HepG2 (cell line): Measurements from ENCODE around the gene COG8. TPM values are rescaled to one million over a fixed set of nuclear protein-coding genes. Genes with fewer than 3 reads are reported as not detected.

Experiments used
- ATAC-seq: fragments of 200-7000 bp; cut with Tn5 transposase; 3 replicates; pipeline ENCODE4 v1.9.1; 2020; ENCODE audit warnings: mild to moderate bottlenecking, moderate library complexity
- BruUV-seq: library from RNA; stranded (reverse); fragments of 400-500 nt; replicated peaks from 2 replicates; lab custom pipeline; 2021; lab: Mats Ljungman, UMichigan
- CTCF ChIA-PET: fragments of 300-600 bp; formaldehyde crosslinking; extraction: SDS; loops from one replicate; lab custom pipeline; 2021; ENCODE audit warnings: low total read pairs, inconsistent platforms, low intra/inter-chr PET ratio; lab: Yijun Ruan, JAX
- POLR2A ChIA-PET: fragments of 350-600 bp; sonication (Branson Sonifier 250); formaldehyde crosslinking; loops from one replicate; lab custom pipeline; 2020; ENCODE audit warnings: antibody characterized with exemption, inconsistent platforms; lab: Yijun Ruan, JAX
- DNase-seq: peaks from one replicate; pipeline ENCODE4 v3.0.0-alpha.2; 2015; ENCODE audit warnings: low spot score
- FAIRE-seq: peaks from 3 replicates; lab custom pipeline; 2011; peaks lifted over from hg19 to GRCh38; lab: Jason Lieb, UNC
- H2AFZ ChIP-seq: one replicate; pipeline ENCODE4 v1.6.1; 2011; ENCODE audit warnings: low read length, inconsistent platforms
- H3K27ac ChIP-seq: fragments of 300-600 bp; 3 replicates; pipeline ENCODE4 v1.8.0; 2011; ENCODE audit warnings: mixed run types, mild to moderate bottlenecking, mixed read lengths, low read length, inconsistent platforms; ENCODE audit not compliant: insufficient read depth; ENCODE audit errors: extremely low read length
- H3K27me3 ChIP-seq, 2 experiments: fragments of 200-600 bp in 1 of 2; 2 replicates in 1 of 2; 3 replicates in 1 of 2; pipeline versions ENCODE4 v1.6.0 to v1.8.0; 2011; ENCODE audit warnings: low read length in 2 of 2, mild to moderate bottlenecking in 2 of 2, moderate library complexity in 2 of 2, inconsistent platforms in 1 of 2; ENCODE audit not compliant: insufficient read depth in 2 of 2, control insufficient read depth in 1 of 2
- H3K36me3 ChIP-seq, 2 experiments: fragments of 200-600 bp in 1 of 2; replicated peaks in 1 of 2; 2 replicates in 1 of 2; 3 replicates in 1 of 2; pipeline versions ENCODE4 v1.5.1 to v1.8.0; 2011; ENCODE audit warnings: low read length in 2 of 2, inconsistent platforms in 1 of 2; ENCODE audit not compliant: insufficient read depth in 2 of 2, control insufficient read depth in 1 of 2
- H3K4me1 ChIP-seq: 2 replicates; pipeline ENCODE4 v1.5.1; 2012; ENCODE audit warnings: low read length, inconsistent platforms; ENCODE audit not compliant: insufficient read depth
- H3K4me2 ChIP-seq: 2 replicates; pipeline ENCODE4 v1.6.0; 2011; ENCODE audit warnings: low read depth, low read length, inconsistent platforms
- H3K4me3 ChIP-seq, 3 experiments: fragments of 200-600 bp in 1 of 3; sonication (generic), shearing (Covaris generic) in 1 of 3; replicated peaks in 1 of 3; 2 replicates each; pipeline ENCODE4 v1.5.1; 2011 to 2016; ENCODE audit warnings: low read length in 3 of 3, inconsistent platforms in 2 of 3, low read depth in 2 of 3, mild to moderate bottlenecking in 2 of 3, control low read depth in 1 of 3, mixed read lengths in 1 of 3; ENCODE audit not compliant: insufficient read depth in 1 of 3
- H3K79me2 ChIP-seq: one replicate; pipeline ENCODE4 v1.6.1; 2011; ENCODE audit warnings: low read length, inconsistent platforms; ENCODE audit not compliant: insufficient read depth
- H3K9ac ChIP-seq: 2 replicates; pipeline ENCODE4 v1.6.0; 2011; ENCODE audit warnings: mild to moderate bottlenecking, low read depth, low read length, inconsistent platforms; ENCODE audit not compliant: insufficient read depth
- H3K9me3 ChIP-seq: 2 replicates; pipeline ENCODE4 v1.5.1; 2012; ENCODE audit warnings: mild to moderate bottlenecking, low read length
- H4K20me1 ChIP-seq: 2 replicates; pipeline ENCODE4 v1.6.0; 2011; ENCODE audit warnings: inconsistent platforms, mild to moderate bottlenecking, low read length, moderate library complexity; ENCODE audit not compliant: insufficient read depth
- ARNT2 ChIP-seq: sonication (generic); formaldehyde crosslinking; IDR thresholded peaks from 2 replicates; pipeline ENCODE4 v1.8.0; 2022; ENCODE audit warnings: mild to moderate bottlenecking, low read depth, missing genetic modification reagents, moderate library complexity
- ESRRA ChIP-seq: sonication (generic); formaldehyde crosslinking; IDR thresholded peaks from 2 replicates; pipeline ENCODE4 v1.5.1; 2020; ENCODE audit warnings: mild to moderate bottlenecking, low read depth, missing genetic modification reagents
- HCFC1 ChIP-seq: fragments of 150-350 bp; IDR thresholded peaks from 2 replicates; pipeline ENCODE4 v1.6.1; 2014; ENCODE audit warnings: low read depth, low read length
- MXD4 ChIP-seq: IDR thresholded peaks from 2 replicates; pipeline ENCODE4 v1.6.1; 2016; ENCODE audit warnings: mild to moderate bottlenecking, missing biosample characterization, missing genetic modification reagents
- RBM22 ChIP-seq: fragments of 200-400 bp; formaldehyde crosslinking; optimal IDR thresholded peaks from 2 replicates; pipeline ENCODE3; 2017; ENCODE audit warnings: mild to moderate bottlenecking, low read length, moderate library complexity
- ZNF383 ChIP-seq: sonication (generic); formaldehyde crosslinking; IDR thresholded peaks from 2 replicates; pipeline ENCODE4 v1.4.0; 2020; ENCODE audit warnings: missing genetic modification reagents, mild to moderate bottlenecking, borderline replicate concordance
- WGBS: methylation state at CpG from one replicate; pipeline ENCODE4 v1.1.6; 2017; ENCODE audit warnings: low lambda C conversion rate; 5-methylcytosine and 5-hydroxymethylcytosine counted together
- in situ Hi-C: cut with HindIII; loops from 2 replicates; pipeline ENCODE4 v1.10.0; 2017; ENCODE audit warnings: low pct_unique_long_range_greater_than_20kb; ENCODE audit not compliant: extremely low pct_ligation_motif_present
- intact Hi-C: fragments of 100-400 bp; cut with micrococcal nuclease; formaldehyde crosslinking; loops from one replicate; pipeline ENCODE4 v1.10.0; 2022; ENCODE audit not compliant: unreplicated experiment
- polyA plus RNA-seq, 8 experiments: library from polyadenylated mRNA; depleted of rRNA in 3 of 8; stranded (reverse) in 7 of 8; unstranded in 1 of 8; fragments of >200 nt; fragmentation: Illumina TruSeq in 4 of 8; extraction: Trizol in 4 of 8; gene quantifications; 2 replicates each; pipeline versions ENCODE4 v1.2.1 to v1.2.3, GENCODE V29; 2011 to 2016; ENCODE audit warnings: low read depth in 4 of 8, missing spikeins in 1 of 8, mixed read lengths in 1 of 8; ENCODE audit not compliant: insufficient read depth in 1 of 8
- total RNA-seq, 5 experiments: library from RNA; depleted of rRNA; stranded (reverse); fragments of >200 nt; fragmentation: Illumina TruSeq; extraction: Trizol; gene quantifications; 2 replicates each; pipeline ENCODE4 v1.2.3, GENCODE V29; 2016; ENCODE audit warnings: low read depth in 1 of 5
- TF ChIP-seq, protein P1 (sequence below): sonication (generic); formaldehyde crosslinking; IDR thresholded peaks from 2 replicates; pipeline ENCODE4 v1.5.0; 2020; ENCODE audit warnings: missing genetic modification reagents
- TF ChIP-seq, protein P2 (sequence below): sonication (generic); formaldehyde crosslinking; IDR thresholded peaks from 2 replicates; pipeline ENCODE4 v1.9.0; 2022; ENCODE audit warnings: missing genetic modification reagents, mild to moderate bottlenecking, borderline replicate concordance
- TF ChIP-seq, protein P3 (sequence below): sonication (generic); formaldehyde crosslinking; IDR thresholded peaks from 2 replicates; pipeline ENCODE4 v1.4.0; 2020; ENCODE audit warnings: missing genetic modification reagents, mild to moderate bottlenecking, borderline replicate concordance

COG8 gene
- total and polyA plus RNA-seq, 2 of the 13 experiments (the other 11 are each of a cell fraction or from before 2014, with no cell fraction given) = 45.5 to 52.1 TPM

DNA sequence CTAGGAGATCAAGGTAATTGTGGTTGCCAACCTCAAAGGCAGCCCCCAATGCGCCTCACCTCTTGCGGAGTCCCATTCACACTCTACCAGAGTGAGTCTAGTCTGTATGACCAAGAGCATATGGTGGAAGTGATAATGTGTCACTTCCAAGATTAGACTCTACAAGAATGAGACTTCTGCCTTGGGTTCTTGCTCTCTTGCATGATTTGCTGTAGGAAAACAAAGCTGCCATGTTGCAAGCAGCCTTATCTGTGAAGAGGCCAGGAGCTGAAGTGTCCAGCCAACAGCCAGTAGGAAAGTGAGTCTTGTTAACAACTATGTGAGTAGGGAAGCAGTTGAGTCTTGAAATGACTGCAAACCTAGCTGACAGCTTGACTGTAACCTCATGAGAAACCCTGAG is 43.1 kb upstream of the COG8 start:
- CTCF ChIA-PET = no interaction called here
- Histone ChIP-seq H2AFZ (no peak overlapping the region), H3K27me3 (no peaks in the 10 kb centered on the region; a peak in 2 of 5 replicates), H3K27ac (no peak overlapping the region), H3K79me2 (peaks cover 47% of the 10 kb centered on the region), H3K36me3 (peaks cover 10 to 45% of the 10 kb centered on the region in 2 experiments), H3K4me1 (peaks cover 63% of the 10 kb centered on the region), H4K20me1 (no peaks in the 10 kb centered on the region), H3K4me3 (no peak overlapping the region), H3K4me2 (no peak overlapping the region; the same call in none of the 2 replicates), H3K9ac (no peak overlapping the region), H3K9me3 (no peaks in the 10 kb centered on the region)
- no TSS peak for BruUV-seq
- POLR2A ChIA-PET = interaction anchor here (0.7 to 1.3 kb wide), 3 partner anchors 9 to 45 kb away, joined by 3 read pairs; no protein-coding TSS in a partner anchor
- in situ Hi-C loops = no loop called here
- ATAC-seq (no peak), DNase-seq (no peak), FAIRE-seq (no peak)
- intact Hi-C loops = no loop called here
- peak; percentile 26 for TF ChIP-seq RBM22
- TF ChIP-seq ESRRA (CRISPR knock-in tag) = no peak
- TF ChIP-seq, protein P1, sequence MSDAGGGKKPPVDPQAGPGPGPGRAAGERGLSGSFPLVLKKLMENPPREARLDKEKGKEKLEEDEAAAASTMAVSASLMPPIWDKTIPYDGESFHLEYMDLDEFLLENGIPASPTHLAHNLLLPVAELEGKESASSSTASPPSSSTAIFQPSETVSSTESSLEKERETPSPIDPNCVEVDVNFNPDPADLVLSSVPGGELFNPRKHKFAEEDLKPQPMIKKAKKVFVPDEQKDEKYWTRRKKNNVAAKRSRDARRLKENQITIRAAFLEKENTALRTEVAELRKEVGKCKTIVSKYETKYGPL = no peak
- TF ChIP-seq MXD4 (CRISPR knock-in tag) = no peak
- no peak for TF ChIP-seq HCFC1
- WGBS = 94% methylated on average over 2 of the region's 2 CpGs

DNA sequence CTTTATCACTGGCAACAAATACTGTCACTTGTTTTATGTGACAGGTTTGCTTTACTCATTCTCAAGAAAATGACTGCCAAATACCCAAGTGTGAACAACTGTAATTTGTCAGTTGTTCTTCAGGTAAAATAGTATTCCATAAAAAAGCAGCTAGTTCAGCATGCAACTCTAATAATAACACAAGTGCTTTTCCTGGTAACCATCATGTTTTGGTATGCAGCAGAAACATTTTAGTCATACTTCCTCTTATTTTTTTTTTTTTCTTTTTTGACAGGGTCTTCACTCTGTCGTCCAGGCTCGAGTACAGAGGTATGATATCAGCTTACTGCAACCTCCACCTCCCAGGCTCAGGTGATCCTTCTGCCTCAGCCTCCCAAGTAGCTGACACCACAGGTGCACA is 41.9 kb upstream of the COG8 start:
- no peaks in the 10 kb centered on the region for H3K9me3 ChIP-seq
- H4K20me1 ChIP-seq = no peaks in the 10 kb centered on the region
- DNase-seq = no peak
- CTCF ChIA-PET = no interaction called here
- FAIRE-seq = no peak
- H3K4me1 ChIP-seq = peaks cover 68% of the 10 kb centered on the region
- in situ Hi-C loops (no loop called here), intact Hi-C loops (no loop called here)
- peaks cover 47% of the 10 kb centered on the region for H3K79me2 ChIP-seq
- POLR2A ChIA-PET = no interaction called here
- no peak overlapping the region for H3K9ac ChIP-seq
- ATAC-seq = no peak
- WGBS = 97% methylated on average over 2 of the region's 2 CpGs
- TF ChIP-seq ARNT2 (CRISPR knock-in tag) (no peak), ZNF383 (CRISPR knock-in tag) (no peak)
- TF ChIP-seq, protein P2, sequence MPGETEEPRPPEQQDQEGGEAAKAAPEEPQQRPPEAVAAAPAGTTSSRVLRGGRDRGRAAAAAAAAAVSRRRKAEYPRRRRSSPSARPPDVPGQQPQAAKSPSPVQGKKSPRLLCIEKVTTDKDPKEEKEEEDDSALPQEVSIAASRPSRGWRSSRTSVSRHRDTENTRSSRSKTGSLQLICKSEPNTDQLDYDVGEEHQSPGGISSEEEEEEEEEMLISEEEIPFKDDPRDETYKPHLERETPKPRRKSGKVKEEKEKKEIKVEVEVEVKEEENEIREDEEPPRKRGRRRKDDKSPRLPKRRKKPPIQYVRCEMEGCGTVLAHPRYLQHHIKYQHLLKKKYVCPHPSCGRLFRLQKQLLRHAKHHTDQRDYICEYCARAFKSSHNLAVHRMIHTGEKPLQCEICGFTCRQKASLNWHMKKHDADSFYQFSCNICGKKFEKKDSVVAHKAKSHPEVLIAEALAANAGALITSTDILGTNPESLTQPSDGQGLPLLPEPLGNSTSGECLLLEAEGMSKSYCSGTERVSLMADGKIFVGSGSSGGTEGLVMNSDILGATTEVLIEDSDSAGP = no peak
- TF ChIP-seq, protein P3, sequence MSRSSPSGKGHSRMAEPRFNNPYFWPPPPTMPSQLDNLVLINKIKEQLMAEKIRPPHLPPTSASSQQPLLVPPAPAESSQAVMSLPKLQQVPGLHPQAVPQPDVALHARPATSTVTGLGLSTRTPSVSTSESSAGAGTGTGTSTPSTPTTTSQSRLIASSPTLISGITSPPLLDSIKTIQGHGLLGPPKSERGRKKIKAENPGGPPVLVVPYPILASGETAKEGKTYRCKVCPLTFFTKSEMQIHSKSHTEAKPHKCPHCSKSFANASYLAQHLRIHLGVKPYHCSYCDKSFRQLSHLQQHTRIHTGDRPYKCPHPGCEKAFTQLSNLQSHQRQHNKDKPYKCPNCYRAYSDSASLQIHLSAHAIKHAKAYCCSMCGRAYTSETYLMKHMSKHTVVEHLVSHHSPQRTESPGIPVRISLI (CRISPR knock-in tag) = no peak
- no peak overlapping the region for H3K4me2 ChIP-seq
- H3K27me3 ChIP-seq = no peaks in the 10 kb centered on the region; a peak in 2 of 5 replicates
- no peak overlapping the region for H3K4me3 ChIP-seq
- H3K27ac ChIP-seq = no peak overlapping the region
- BruUV-seq = no TSS peak
- H2AFZ ChIP-seq = no peak overlapping the region
- peaks cover 10 to 45% of the 10 kb centered on the region in 2 experiments for H3K36me3 ChIP-seq
